NCI-H128 (cell line): ENCODE measurements around the gene LTB4R2.
A peak's percentile ranks its signal among the peaks of the same experiment; 100 is the strongest.

Experiments
- DNase-seq: peaks from one replicate; lab custom pipeline; 2025; ENCODE audit not compliant: unreplicated experiment; lab: John Stamatoyannopoulos, UW

LTB4R2 gene

DNA sequence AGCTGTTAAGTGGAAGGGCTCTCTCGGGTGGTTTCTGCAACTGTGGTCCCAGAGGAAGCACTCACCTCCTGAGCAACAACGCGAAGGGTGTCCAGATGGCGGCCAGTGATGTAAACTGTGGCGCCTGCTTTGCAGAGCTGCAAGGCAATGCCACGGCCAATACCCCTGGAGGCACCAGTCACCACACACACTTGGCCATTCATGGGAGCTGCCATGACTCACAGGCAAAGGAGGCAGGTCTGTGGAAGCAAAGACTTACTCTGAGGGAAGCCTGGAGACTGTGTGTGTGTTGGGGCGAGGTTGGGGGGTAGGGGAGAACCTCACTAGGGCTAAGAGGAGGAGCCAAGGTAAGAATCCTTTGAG lies 11.1 kb upstream of the LTB4R2 start:
- no peak for DNase-seq

GRCh38 chr14:24299255-24300191 lies 10.4 kb upstream of the LTB4R2 start, which contains the start of the genes DHRS1 and NOP9:
Gene DHRS1 (minus strand): TSS chr14:24299780. CDS start chr14:24299106, 674 bp downstream.
Gene NOP9 (plus strand): TSS chr14:24299850. CDS start chr14:24299955, 105 bp downstream.
- peak; percentile 63 for DNase-seq

GRCh38 chr14:24300326-24300980 lies 9.5 kb upstream of the LTB4R2 start:
- DNase-seq, result no peak

DNA sequence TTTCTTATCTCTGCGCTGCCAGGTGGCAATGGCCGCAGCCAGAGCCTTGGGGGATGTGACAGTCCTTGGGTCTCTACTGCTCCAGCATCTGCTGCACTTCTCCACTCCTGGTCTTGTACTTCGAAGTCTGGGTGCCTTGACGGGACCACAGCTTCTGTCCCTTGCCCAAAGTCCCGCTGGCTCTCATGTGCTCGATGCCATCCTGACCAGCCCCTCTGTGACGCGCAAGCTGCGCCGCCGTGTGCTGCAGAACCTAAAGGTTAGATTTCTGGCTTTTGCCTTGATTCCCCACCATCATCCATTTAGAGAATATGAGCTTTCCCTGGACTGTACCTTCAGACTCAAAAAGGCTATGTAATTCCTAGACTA lies 5.9 kb upstream of the LTB4R2 start:
- no peak for DNase-seq

DNA sequence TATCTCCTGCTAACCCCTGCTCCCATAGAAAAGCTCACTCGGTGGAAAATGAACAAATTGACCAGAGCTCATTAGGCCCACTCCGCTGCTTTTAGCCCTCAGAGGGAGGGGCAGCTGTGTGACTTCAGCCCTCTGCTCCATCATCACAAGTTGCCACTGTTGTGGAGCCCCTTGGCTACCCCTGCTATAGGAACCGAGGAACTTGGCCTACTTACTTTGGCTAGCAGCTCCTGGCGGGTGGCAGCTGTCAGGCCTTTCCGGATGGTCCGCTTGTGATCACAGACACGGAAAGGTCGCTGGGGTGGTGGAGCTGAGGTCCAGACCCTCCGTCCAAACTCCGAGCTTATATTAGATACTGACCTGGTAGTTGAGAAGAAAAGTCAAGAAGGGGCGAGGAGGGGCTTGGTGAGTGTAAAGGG lies 2.8 kb upstream of the LTB4R2 start:
- no peak for DNase-seq

DNA sequence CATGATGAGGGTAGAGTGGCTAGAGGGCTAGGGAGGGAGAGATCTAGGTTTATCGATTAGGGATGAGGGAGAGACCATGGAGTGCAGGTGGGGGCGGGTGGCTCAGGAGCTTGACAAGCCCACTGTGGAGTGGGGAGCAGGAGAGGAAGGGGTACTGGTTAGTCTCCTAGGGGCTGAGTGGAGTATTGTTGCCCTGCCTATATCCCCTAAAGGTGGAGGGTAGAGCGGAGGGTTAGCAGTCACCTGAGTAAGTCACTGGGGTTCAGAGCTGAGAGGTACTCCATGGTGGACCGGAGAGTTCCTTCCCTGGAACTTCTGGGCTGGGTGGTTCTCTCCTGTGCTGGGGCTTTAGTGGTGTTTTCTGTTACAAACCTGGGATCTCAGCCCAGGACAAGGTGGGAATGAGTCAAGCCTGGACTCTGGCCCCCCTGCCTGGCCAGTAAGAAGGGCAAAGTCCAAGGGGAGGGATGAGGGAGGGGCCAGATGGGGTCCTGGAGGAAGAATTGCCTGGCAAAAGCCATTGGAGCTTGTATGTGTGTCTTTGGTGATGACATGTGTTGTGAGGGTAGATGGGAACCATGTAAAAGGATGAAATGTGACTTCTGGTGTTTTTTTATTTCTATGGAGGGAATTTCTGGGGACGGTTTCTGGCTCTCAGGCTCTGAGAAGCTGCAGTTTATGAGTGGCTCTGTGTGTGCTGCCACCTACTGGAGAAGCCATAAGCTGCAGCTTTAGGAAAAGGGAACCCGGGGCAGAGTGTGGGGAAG lies 2.2 kb upstream of the LTB4R2 start, which contains the start of gene CIDEB:
CIDEB (minus strand) TSS at position 403 of the 767 bp plus-strand sequence; CDS start at position 284, 119 bp downstream.
- peak; percentile 20 for DNase-seq

- no peak for DNase-seq
These were observed 1.4 kb upstream of the LTB4R2 start for GRCh38 chr14:24308342-24309124.

DNA sequence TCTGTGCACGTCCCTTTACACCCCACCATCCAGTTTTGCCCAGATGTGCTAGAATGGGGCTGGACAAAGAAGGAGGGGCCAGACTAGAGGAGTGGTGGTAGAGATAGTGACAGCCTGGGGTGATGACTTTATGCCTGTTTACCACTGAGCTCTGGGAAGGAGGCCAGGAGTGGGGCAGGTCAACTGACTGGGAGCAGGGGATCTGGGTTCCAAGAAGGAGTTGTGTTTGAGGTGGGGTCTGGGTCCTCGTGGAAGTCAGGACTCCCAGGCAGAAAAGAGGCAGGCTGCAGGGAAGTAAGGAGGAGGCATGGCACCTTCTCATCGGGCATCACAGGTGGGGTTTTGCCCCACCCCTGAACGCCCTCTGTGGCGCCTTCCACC lies 315 bp downstream of the LTB4R2 start:
- no peak for DNase-seq

- no peak for DNase-seq
These were observed 985 bp downstream of the LTB4R2 start, which contains the start of gene LTB4R for GRCh38 chr14:24310646-24311604. Gene LTB4R (plus strand): TSS chr14:24311502. CDS start chr14:24315652, 4,150 bp downstream.

DNA sequence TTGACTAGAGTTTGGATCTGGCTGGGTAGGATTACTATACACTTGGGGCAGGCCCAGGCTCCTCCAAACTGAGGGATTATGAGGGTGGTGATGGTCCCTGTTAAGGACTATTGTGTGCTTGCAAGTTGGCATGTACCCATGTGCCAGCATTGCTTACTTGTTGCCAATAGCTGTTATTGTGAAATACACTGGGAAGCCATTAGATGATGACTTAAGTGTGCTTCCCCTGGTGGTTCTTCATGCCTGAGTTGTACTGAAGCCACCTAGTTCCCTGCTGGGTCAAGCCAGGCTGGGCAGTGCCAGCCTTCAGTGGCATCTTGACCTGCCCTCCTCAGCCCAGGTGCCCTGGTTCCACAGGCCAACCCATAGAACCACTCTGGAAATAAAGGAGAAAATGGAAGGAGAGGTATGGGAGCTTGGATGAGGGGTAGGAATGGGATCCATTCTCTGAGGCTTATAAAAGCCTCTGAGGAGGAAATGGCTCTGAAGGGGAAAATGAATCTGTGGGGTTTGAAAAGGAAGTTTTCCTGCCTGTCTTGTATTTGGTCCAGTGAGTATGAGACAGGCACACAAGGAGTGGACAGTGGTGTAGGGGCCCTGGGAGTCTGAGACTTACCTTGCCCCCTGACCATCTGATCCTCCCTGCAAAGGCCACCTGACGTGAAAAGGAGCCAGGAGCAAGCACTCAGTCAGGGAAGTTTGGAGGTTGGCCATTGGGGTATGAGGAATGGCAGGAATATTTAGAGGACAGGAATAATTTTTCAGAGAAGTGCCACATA lies 2.1 kb downstream of the LTB4R2 start:
- DNase-seq, result no peak

GRCh38 chr14:24312736-24313507 lies 3.0 kb downstream of the LTB4R2 start:
- no peak for DNase-seq

DNA sequence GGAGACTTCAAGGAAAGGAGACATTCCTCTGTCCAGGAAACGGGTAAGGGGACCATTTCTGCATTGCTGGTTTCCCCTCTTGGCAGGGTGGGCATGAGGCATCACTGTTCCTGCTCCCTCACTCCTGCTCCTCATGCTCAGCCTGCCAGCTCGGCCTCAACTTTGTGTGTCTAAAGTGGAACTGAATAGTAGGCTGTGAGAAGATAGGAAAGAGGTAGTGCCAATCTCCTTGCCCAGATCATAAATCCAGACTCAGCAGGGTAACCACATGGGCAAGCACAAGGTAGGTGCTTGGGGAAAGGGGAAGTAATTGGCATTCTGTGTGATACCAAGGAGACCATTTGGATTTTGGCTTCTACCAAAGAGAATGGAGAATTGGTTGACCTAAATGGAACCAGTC lies 4.0 kb downstream of the LTB4R2 start:
- no peak for DNase-seq

GRCh38 chr14:24314377-24315193 lies 4.6 kb downstream of the LTB4R2 start:
- DNase-seq, result no peak

- no peak for DNase-seq
These were observed 5.4 kb downstream of the LTB4R2 start for GRCh38 chr14:24315243-24315806.

DNA sequence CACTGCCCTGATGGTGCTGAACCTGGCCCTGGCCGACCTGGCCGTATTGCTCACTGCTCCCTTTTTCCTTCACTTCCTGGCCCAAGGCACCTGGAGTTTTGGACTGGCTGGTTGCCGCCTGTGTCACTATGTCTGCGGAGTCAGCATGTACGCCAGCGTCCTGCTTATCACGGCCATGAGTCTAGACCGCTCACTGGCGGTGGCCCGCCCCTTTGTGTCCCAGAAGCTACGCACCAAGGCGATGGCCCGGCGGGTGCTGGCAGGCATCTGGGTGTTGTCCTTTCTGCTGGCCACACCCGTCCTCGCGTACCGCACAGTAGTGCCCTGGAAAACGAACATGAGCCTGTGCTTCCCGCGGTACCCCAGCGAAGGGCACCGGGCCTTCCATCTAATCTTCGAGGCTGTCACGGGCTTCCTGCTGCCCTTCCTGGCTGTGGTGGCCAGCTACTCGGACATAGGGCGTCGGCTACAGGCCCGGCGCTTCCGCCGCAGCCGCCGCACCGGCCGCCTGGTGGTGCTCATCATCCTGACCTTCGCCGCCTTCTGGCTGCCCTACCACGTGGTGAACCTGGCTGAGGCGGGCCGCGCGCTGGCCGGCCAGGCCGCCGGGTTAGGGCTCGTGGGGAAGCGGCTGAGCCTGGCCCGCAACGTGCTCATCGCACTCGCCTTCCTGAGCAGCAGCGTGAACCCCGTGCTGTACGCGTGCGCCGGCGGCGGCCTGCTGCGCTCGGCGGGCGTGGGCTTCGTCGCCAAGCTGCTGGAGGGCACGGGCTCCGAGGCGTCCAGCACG lies 6.1 kb downstream of the LTB4R2 start:
- DNase-seq, result no peak

DNA sequence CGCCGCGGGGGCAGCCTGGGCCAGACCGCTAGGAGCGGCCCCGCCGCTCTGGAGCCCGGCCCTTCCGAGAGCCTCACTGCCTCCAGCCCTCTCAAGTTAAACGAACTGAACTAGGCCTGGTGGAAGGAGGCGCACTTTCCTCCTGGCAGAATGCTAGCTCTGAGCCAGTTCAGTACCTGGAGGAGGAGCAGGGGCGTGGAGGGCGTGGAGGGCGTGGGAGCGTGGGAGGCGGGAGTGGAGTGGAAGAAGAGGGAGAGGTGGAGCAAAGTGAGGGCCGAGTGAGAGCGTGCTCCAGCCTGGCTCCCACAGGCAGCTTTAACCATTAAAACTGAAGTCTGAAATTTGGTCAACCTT lies 6.6 kb downstream of the LTB4R2 start:
- DNase-seq, result no peak
